Measurements from ENCODE around the gene LRIT1.

DNA sequence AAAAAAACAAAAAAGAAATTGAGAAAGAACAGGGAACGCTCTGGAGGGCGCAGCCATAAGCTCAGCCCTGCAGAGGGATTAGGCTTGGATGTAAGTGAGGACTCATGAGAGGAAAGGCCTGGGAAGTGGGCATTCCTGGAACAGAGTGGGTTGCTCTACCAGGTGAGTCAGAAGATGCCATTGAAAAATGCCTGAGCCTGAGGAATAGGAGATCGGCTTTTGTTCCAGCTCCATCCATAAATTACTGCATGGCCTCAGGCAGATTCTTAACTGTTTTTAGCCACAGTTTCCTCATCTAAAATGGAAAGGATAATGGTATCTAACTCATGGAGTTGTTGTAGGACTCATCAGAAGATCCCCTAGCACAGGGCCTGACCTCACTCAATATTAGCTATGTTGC is 2.4 kb upstream of the LRIT1 start:
- no peak for TF ChIP-seq POLR2A (IDR thresholded peaks at IDR 0.05)
- TF ChIP-seq CTCF (IDR thresholded peaks at IDR 0.05) = no peak
